22Rv1 (cell line): Measurements from ENCODE around the gene TCIRG1.

Experiments used
- ZFX ChIP-seq: fragments of 450-650 bp; IDR thresholded peaks from 2 replicates; pipeline ENCODE4 v1.6.1; 2017; ENCODE audit warnings: antibody characterized with exemption, borderline replicate concordance
- TF ChIP-seq, protein P1 (sequence below): fragments of 450-650 bp; IDR thresholded peaks from 2 replicates; pipeline ENCODE4 v1.5.1; 2017; ENCODE audit warnings: mild to moderate bottlenecking

DNA sequence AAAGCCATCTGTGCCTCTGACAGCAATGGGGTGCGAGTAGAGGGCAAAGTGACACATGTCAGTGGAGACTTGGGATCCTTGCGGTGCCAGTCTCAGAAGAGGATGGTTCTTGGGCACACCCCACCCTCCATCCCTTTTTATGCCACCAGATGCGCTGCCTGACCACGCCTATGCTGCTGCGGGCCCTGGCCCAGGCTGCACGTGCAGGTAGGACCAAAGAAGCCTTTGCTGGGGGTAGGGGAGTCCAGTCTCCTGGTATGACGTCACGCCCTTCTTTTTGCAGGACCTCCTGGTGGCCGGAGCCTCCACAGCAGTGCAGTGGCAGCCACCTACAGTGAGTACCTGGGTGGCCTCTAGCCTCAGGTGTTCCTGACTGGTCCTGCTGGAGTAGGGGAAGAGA lies 6.8 kb upstream of the TCIRG1 start:
- TF ChIP-seq, protein P1, sequence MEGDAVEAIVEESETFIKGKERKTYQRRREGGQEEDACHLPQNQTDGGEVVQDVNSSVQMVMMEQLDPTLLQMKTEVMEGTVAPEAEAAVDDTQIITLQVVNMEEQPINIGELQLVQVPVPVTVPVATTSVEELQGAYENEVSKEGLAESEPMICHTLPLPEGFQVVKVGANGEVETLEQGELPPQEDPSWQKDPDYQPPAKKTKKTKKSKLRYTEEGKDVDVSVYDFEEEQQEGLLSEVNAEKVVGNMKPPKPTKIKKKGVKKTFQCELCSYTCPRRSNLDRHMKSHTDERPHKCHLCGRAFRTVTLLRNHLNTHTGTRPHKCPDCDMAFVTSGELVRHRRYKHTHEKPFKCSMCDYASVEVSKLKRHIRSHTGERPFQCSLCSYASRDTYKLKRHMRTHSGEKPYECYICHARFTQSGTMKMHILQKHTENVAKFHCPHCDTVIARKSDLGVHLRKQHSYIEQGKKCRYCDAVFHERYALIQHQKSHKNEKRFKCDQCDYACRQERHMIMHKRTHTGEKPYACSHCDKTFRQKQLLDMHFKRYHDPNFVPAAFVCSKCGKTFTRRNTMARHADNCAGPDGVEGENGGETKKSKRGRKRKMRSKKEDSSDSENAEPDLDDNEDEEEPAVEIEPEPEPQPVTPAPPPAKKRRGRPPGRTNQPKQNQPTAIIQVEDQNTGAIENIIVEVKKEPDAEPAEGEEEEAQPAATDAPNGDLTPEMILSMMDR: no peak
- TF ChIP-seq ZFX: no peak
